Skin epidermis (tissue), 12 donors: ENCODE results near the gene ATP10D.

Experiments
- H3K27ac ChIP-seq, 21 experiments: fragments of 200-600 bp; sonication (generic) in 11 of 21; one replicate each; pipeline ENCODE4 v1.5.0; 2020; ENCODE audit warnings: mild to moderate bottlenecking in 3 of 21, inconsistent platforms in 2 of 21, moderate library complexity in 2 of 21
- H3K4me3 ChIP-seq, 7 experiments: fragments of 200-600 bp; sonication (generic) in 2 of 7; one replicate each; pipeline ENCODE4 v1.5.0; 2020; ENCODE audit warnings: inconsistent platforms in 2 of 7, mild to moderate bottlenecking in 2 of 7, moderate library complexity in 1 of 7

Gene ATP10D

DNA sequence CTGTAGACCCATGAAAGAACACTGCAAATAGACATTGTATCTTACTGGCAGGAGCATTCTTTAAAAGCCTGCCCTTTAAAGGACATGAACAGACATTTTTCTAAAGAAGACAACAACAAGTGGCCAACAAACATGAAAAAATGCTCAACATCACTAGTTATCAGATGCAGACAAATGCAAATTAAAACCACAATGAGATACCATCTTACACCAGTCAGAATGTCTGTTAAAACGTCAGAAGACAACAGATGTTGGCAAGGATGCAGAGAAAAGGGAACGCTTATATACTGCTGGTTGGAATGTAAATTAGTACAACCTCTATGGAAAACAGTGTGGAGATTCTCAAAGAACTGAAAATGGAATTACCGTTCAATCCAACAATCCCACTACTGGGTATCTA lies 77.2 kb downstream of the ATP10D start:
- Histone ChIP-seq H3K4me3 (no peak overlapping the region), H3K27ac (no peak overlapping the region)

- no peak overlapping the region for H3K4me3 ChIP-seq
These were observed 81.5 kb downstream of the ATP10D start for GRCh38 chr4:47566566-47566965.

DNA sequence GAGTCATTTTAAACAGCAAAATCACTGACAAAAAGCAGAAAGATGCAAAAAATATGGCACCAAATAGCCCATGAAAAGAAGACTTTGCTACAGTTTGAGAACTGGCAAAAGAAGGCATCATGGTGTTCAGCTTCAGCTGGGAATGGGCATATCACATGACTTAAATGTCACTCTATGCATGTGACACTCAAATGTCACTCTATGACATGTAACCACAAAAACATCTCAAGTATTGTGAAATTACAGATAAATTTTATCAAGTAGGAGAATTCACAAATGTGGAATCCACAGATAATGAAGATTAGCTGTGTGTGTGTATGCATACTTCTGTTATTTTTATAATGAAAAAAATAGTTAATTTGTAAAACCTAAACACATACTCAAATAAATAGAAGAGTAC lies 81.9 kb downstream of the ATP10D start:
- no peak overlapping the region for H3K27ac ChIP-seq
- no peak overlapping the region for H3K4me3 ChIP-seq

More at GRCh38 chr4:47566566-47566965, 81.5 kb downstream of the ATP10D start:
- H3K27ac ChIP-seq, result no peak overlapping the region

GRCh38 chr4:47567511-47567910 lies 82.4 kb downstream of the ATP10D start:
- H3K4me3 ChIP-seq, result no peak overlapping the region
- H3K27ac ChIP-seq, result no peak overlapping the region

GRCh38 chr4:47570816-47571215 lies 85.7 kb downstream of the ATP10D start:
- H3K27ac ChIP-seq, result no peak overlapping the region
- no peak overlapping the region for H3K4me3 ChIP-seq

GRCh38 chr4:47572981-47573380 lies 87.9 kb downstream of the ATP10D start:
- H3K4me3 ChIP-seq, result no peak overlapping the region
- H3K27ac ChIP-seq, result no peak overlapping the region

- no peak overlapping the region for H3K4me3 ChIP-seq
- peak overlapping the region in 5 of 21 experiments; percentile 1 to 69 (median 28) for H3K27ac ChIP-seq
These were observed 92.9 kb downstream of the ATP10D start for GRCh38 chr4:47577779-47578553.

GRCh38 chr4:47579235-47579634 lies 94.2 kb downstream of the ATP10D start:
- no peak overlapping the region for H3K4me3 ChIP-seq
- H3K27ac ChIP-seq, result no peak overlapping the region

- no peak overlapping the region for H3K4me3 ChIP-seq
- H3K27ac ChIP-seq, result no peak overlapping the region
These were observed 105.2 kb downstream of the ATP10D start for GRCh38 chr4:47590325-47590724.

GRCh38 chr4:47597696-47598095 lies 112.6 kb downstream of the ATP10D start:
- no peak overlapping the region for H3K4me3 ChIP-seq
- no peak overlapping the region for H3K27ac ChIP-seq

DNA sequence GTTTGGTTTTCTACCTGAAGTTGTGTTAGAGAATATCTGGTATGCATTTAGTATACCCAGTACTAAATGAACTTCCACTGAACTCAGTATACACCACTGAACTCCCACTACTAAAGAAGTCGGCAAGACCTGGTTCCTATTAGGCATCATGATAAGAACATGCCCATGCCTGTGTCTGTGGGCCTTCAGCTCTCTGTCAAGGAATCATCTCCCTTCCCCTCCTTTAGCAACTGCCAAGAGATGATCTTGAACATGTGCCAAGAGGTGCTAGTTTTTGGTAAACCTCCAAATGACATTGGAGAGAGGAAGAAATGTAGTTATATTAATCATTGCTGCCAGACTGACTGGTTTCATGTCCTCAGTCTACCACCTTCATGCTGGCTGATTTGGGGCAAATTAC lies 113.2 kb downstream of the ATP10D start:
- Histone ChIP-seq H3K4me3 (no peak overlapping the region), H3K27ac (no peak overlapping the region)

DNA sequence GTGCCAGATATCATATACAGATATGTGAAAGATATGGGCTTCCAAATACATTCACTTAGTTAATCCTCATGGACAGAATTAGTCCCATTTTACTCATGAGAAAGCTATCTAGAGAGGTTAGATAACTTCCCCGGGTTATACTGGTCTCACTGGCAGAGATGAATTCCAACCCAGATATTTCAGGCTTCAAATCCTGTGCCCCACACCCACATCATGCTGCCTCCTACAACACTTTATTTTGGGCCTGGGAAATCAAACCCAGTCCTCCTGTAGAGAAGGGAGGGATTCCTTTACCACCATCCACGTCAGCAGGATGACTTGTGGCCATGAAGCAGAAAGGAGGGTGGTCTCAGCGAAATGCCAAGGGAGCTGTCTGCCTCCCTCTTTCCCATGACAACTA lies 113.8 kb downstream of the ATP10D start:
- no peak overlapping the region for H3K4me3 ChIP-seq
- no peak overlapping the region for H3K27ac ChIP-seq

GRCh38 chr4:47606482-47606881 lies 121.4 kb downstream of the ATP10D start:
- Histone ChIP-seq H3K4me3 (no peak overlapping the region), H3K27ac (no peak overlapping the region)

GRCh38 chr4:47612116-47613023 lies 127.3 kb downstream of the ATP10D start:
- Histone ChIP-seq H3K4me3 (no peak overlapping the region), H3K27ac (no peak overlapping the region)

GRCh38 chr4:47615385-47615784 lies 130.3 kb downstream of the ATP10D start:
- no peak overlapping the region for H3K27ac ChIP-seq
- no peak overlapping the region for H3K4me3 ChIP-seq

GRCh38 chr4:47617607-47618006 lies 132.5 kb downstream of the ATP10D start:
- Histone ChIP-seq H3K4me3 (no peak overlapping the region), H3K27ac (no peak overlapping the region)

DNA sequence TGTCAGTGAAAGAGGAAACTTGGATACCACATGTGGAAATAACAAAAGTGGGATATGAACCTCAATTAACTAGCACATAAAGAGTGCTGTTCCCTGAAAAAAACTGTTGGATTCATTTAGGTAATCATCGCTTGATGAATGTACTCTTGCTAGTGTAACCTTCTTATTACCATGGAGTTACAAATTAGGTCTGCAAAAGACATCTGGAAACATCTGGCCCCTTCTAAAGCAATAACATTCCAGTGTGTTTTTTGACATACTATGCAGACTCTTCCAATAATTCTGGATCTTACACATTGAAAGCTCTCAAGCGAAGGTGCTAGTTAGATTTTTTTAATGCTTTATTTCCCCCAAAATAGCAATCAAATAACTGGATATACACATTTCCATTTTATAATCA lies 134.6 kb downstream of the ATP10D start:
- H3K27ac ChIP-seq, result no peak overlapping the region
- H3K4me3 ChIP-seq, result no peak overlapping the region

- no peak overlapping the region for H3K4me3 ChIP-seq
These were observed 136.1 kb downstream of the ATP10D start for GRCh38 chr4:47621181-47621580.

GRCh38 chr4:47624031-47624441 lies 139.0 kb downstream of the ATP10D start:
- no peak overlapping the region for H3K27ac ChIP-seq
- no peak overlapping the region for H3K4me3 ChIP-seq

More at GRCh38 chr4:47621181-47621580, 136.1 kb downstream of the ATP10D start:
- H3K27ac ChIP-seq, result no peak overlapping the region

GRCh38 chr4:47631161-47631560 lies 146.1 kb downstream of the ATP10D start:
- Histone ChIP-seq H3K4me3 (no peak overlapping the region), H3K27ac (no peak overlapping the region)

- Histone ChIP-seq H3K4me3 (no peak overlapping the region), H3K27ac (no peak overlapping the region)
These were observed 154.5 kb downstream of the ATP10D start for GRCh38 chr4:47639531-47639930.
